PFSK-1 (cell line): ENCODE results near the gene QRFPR.

Source experiments
- FOXP2 ChIP-seq: optimal IDR thresholded peaks from 2 replicates; pipeline ENCODE3; 2011; ENCODE audit warnings: borderline replicate concordance, control low read depth, inconsistent platforms; ENCODE audit not compliant: insufficient read depth; ENCODE audit errors: extremely low read length, extremely low read depth
- POLR2AphosphoS5 ChIP-seq: IDR thresholded peaks from 2 replicates; pipeline ENCODE4 v1.6.1; 2012; ENCODE audit warnings: low read depth, mild to moderate bottlenecking, control low read depth, low read length, moderate library complexity
- REST ChIP-seq, 2 experiments: IDR thresholded peaks; 2 replicates each; pipeline versions ENCODE4 v1.6.1 to v1.8.0; 2011 to 2012; ENCODE audit warnings: low read depth in 2 of 2, low read length in 2 of 2, control low read depth in 1 of 2, inconsistent platforms in 1 of 2, mild to moderate bottlenecking in 1 of 2, moderate library complexity in 1 of 2; ENCODE audit not compliant: insufficient read depth in 1 of 2
- SIN3A ChIP-seq: IDR thresholded peaks from 2 replicates; pipeline ENCODE4 v1.6.1; 2012; ENCODE audit warnings: mild to moderate bottlenecking, low read length, moderate library complexity, borderline replicate concordance; ENCODE audit not compliant: insufficient read depth
- TAF1 ChIP-seq: IDR thresholded peaks from 2 replicates; pipeline ENCODE4 v1.6.1; 2012; ENCODE audit warnings: low read length, control low read depth, borderline replicate concordance; ENCODE audit not compliant: insufficient read depth

- TF ChIP-seq POLR2AphosphoS5, result no peak
- TF ChIP-seq TAF1, result no peak
- TF ChIP-seq REST (IDR thresholded peaks at IDR 0.05; ENCODE audit: insufficient read depth in 1 of 2, low read depth in 2 of 2, low read length in 2 of 2), result no peak
- TF ChIP-seq SIN3A, result no peak
- no peak for TF ChIP-seq FOXP2
These were observed 9.5 kb upstream of the QRFPR start for GRCh38 chr4:121390335-121390734.
